Activated naive CD8-positive, alpha-beta T cell treated with anti-CD3 and anti-CD28 coated beads, Interleukin-2, amount 10 ng/mL, durations not matched to agents 7 days and 5 days (primary cell): ENCODE data around the gene ANKS4B. TPM values are rescaled to one million over a fixed set of nuclear protein-coding genes. Genes with fewer than 3 reads are reported as not detected.
"Not testable (repeated sequence)": the region's sequence is repeated elsewhere in the genome, so short reads cannot be mapped to it uniquely, and the experiment has no call there.

Experiments
- ATAC-seq: fragments of 150-1000 bp; cut with Tn5 transposase; one replicate; pipeline ENCODE4 v1.10.0; 2021; ENCODE audit warnings: low read depth, moderate library complexity
- POLR2A ChIA-PET: fragments of 350-600 bp; sonication (Branson Sonifier 250); formaldehyde crosslinking; loops from one replicate; lab custom pipeline; 2021; ENCODE audit warnings: antibody characterized with exemption; lab: Charles Lee
- DNase-seq: peaks from one replicate; pipeline ENCODE4 v3.0.0; 2021
- H3K27ac Mint-ChIP-seq: one replicate; pipeline ENCODE4 v1.8.0; 2022; ENCODE audit warnings: mild to moderate bottlenecking, mixed read lengths
- H3K27me3 Mint-ChIP-seq: one replicate; pipeline ENCODE4 v1.8.0; 2022; ENCODE audit warnings: mild to moderate bottlenecking, moderate library complexity, mixed read lengths
- H3K36me3 Mint-ChIP-seq: one replicate; pipeline ENCODE4 v1.8.0; 2021; ENCODE audit warnings: mild to moderate bottlenecking, mixed read lengths
- H3K4me1 Mint-ChIP-seq: one replicate; pipeline ENCODE4 v1.8.0; 2021; ENCODE audit warnings: mixed read lengths
- H3K4me3 Mint-ChIP-seq: one replicate; pipeline ENCODE4 v1.8.0; 2022; ENCODE audit warnings: mild to moderate bottlenecking, moderate library complexity, mixed read lengths
- H3K9me3 Mint-ChIP-seq: one replicate; pipeline ENCODE4 v1.8.0; 2021; ENCODE audit warnings: mixed read lengths
- total RNA-seq, 2 experiments: library from RNA; stranded (reverse); gene quantifications; one replicate each; pipeline ENCODE4 v1.2.3, GENCODE V29; 2021

The ANKS4B gene, protein sequence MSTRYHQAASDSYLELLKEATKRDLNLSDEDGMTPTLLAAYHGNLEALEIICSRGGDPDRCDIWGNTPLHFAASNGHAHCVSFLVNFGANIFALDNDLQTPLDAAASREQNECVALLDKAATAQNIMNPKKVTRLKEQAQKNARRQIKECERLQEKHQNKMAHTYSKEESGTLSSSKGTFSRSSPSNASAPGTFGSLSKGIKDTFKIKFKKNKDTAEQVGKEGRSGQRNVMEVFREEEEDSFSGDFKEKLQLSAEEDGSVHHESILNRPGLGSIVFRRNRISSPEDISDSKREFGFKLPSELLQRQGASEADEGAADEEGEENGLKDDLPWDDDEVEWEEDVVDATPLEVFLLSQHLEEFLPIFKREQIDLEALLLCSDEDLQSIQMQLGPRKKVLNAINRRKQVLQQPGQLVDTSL
- total RNA-seq, result not detected

DNA sequence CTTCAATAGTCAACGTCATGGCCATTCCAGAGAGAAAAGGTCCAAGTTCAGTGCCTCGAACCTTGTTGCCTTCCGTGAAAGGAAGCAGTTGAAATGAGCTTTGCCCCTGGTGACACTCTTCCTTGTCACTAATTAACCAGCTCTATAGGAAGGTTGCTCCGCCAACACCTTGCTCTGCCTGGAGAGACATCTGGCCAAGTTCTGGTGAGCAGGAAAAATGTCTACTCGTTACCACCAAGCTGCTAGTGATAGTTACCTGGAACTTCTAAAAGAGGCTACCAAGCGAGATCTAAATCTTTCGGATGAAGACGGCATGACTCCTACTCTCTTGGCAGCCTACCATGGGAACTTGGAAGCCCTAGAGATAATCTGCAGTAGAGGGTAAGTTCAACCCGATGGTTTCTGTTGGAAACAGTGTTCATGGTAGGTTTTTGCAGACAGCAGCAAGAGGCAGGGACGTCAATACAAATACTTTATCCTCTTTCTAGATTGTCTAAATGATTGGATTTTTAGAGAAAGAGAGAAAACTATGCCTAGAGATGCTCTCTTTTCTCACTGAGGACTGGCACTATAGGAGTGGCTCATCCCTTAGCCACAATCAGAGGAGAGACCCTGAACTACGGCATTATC is at the start of gene ANKS4B:
ANKS4B (plus strand) TSS at position 179 of the 630 bp plus-strand sequence; CDS start at position 218, 39 bp downstream.
- Mint-ChIP-seq H3K4me3 (no peak within 1 kb of the TSS), H3K9me3 (peaks cover 1% of the 10 kb centered on the region), H3K27me3 (peaks cover 48% of the 10 kb centered on the region), H3K4me1 (no peaks in the 10 kb centered on the region), H3K36me3 (no peaks in the 10 kb centered on the region), H3K27ac (no peak within 1 kb of the TSS)
- DNase-seq (no peak), ATAC-seq (no peak)
- POLR2A ChIA-PET, result no interaction called here

DNA sequence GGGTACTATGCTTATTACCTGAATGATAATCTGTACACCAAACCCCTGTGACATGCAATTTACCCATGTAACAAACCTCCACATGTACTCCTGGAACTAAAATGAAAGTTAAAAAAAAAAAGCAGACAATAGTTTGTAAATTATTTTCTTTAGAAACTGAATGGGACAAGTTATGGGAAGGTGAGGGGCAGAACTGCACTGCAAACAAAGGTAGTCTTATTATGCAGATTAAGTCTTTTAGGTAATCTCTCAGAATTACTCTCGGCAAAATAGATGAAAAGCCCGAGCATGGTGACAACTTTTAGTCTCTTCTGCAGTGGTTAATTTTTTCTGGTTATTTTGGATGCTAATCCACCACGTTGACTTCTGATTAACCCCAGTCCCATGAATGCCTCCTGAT is 49.5 kb upstream of the ANKS4B start:
- peaks cover 3% of the 10 kb centered on the region for H3K27me3 Mint-ChIP-seq
- H3K27ac Mint-ChIP-seq, result no peak overlapping the region
- POLR2A ChIA-PET, result no interaction called here
- DNase-seq (no peak), ATAC-seq (no peak)
- peaks cover 3% of the 10 kb centered on the region for H3K9me3 Mint-ChIP-seq
- H3K4me1 Mint-ChIP-seq, result no peaks in the 10 kb centered on the region
- H3K4me3 Mint-ChIP-seq, result no peak overlapping the region
- H3K36me3 Mint-ChIP-seq, result peaks cover 29% of the 10 kb centered on the region

DNA sequence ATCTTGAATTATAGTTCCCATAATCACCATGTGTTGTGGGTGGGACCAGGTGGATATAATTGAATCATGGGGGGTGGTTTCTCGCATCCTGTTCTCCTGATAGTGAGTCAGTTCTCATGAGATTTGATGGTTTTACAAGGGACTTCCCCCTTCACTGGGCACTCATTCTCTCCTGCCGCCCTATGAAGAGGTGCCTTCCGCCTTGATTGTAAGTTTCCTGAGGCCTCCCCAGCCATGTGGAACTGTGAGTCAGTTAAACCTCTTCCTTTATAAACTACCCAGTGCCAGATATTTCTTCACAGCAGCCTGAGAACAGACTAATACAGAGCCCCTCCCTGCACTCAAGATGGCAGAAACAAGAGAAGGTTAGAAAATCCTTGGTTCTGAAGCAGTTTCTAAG is 48.7 kb upstream of the ANKS4B start:
- POLR2A ChIA-PET, result no interaction called here
- DNase-seq (no peak), ATAC-seq (no peak)
- Mint-ChIP-seq H3K9me3 (peaks cover 3% of the 10 kb centered on the region), H3K27ac (no peak overlapping the region), H3K4me1 (no peaks in the 10 kb centered on the region), H3K36me3 (peaks cover 23% of the 10 kb centered on the region), H3K4me3 (no peak overlapping the region), H3K27me3 (peaks cover 3% of the 10 kb centered on the region)

DNA sequence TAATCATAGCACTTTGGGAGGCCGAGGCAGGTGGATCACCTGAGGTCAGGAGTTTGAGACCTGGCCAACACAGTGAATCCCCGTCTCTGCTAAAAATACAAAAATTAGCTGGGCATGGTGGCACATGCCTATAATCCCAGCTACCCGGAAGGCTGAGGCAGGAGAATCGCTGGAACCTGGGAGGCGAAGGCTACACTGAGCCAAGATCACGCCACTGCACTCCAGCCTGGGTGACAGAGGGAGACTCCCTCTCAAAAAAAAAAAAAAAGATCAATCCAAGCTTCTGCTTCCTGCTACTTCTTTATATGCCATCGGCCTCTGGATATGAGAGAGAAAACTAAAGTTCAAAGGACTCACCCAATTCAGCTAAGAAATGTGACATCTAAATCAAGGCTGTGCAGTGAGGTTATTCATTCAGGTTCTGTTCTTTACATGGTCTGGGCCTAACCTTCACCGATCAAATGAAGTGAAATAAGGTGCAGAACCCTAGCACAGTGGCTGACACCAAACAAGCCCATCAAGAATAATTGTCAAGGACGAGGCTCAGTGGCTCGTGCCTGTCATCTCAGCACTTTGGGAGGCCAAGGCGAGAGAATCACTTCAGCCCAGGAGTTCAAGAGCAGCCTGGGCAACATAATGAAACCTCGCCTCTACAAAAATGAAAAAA is 47.7 kb upstream of the ANKS4B start:
- peaks cover 3% of the 10 kb centered on the region for H3K9me3 Mint-ChIP-seq
- H3K4me3 Mint-ChIP-seq, result no peak overlapping the region
- ATAC-seq (no peak), DNase-seq (no peak)
- POLR2A ChIA-PET, result no interaction called here
- H3K36me3 Mint-ChIP-seq, result peaks cover 19% of the 10 kb centered on the region
- no peak overlapping the region for H3K27ac Mint-ChIP-seq
- peaks cover 3% of the 10 kb centered on the region for H3K27me3 Mint-ChIP-seq
- no peaks in the 10 kb centered on the region for H3K4me1 Mint-ChIP-seq

DNA sequence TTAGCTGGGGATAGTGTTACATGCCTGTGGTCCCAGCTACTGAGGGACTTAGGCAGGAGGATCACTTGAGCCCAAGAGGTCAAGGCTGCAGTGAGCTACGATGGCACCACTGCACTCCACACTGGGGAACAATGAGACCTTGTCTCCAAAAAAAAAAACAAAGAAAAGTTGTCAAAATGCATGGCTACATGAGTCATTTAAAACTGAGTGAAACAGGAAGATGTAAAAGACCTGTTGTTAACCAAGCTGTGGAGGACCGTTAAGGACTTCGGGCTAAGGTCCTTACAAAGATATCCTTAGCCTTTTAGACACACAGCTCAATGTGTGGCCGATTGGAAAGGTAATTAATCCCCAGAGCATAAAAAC is 47.2 kb upstream of the ANKS4B start:
- no peak overlapping the region for H3K27ac Mint-ChIP-seq
- peaks cover 3% of the 10 kb centered on the region for H3K27me3 Mint-ChIP-seq
- peaks cover 3% of the 10 kb centered on the region for H3K9me3 Mint-ChIP-seq
- DNase-seq (no peak), ATAC-seq (no peak)
- POLR2A ChIA-PET, result no interaction called here
- H3K4me1 Mint-ChIP-seq, result no peaks in the 10 kb centered on the region
- no peak overlapping the region for H3K4me3 Mint-ChIP-seq
- peaks cover 16% of the 10 kb centered on the region for H3K36me3 Mint-ChIP-seq

DNA sequence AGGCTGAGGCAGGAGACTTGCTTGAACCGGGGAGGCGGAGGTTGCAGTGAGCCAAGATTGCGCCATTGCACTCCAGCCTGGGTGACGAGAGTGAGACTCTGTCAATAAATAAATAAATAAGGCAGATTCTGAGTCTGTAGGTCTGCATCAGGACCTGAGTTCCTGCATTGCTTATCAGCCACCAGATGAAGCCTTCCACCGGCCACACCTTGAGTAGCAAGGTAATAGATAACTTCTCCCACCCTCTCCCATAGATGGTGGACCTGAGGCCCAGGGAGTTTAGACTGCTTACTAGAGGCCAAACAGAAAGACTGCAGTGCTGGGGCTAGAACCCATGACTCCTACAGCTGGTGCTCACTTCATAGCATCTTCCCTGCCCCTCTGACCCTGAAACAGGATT is 44.2 kb upstream of the ANKS4B start:
- no peak overlapping the region for H3K27ac Mint-ChIP-seq
- H3K4me1 Mint-ChIP-seq, result no peaks in the 10 kb centered on the region
- POLR2A ChIA-PET, result interaction anchor here (0.6 to 1.2 kb wide), 2 partner anchors 12 to 111 kb away, joined by 3 read pairs; no protein-coding TSS in a partner anchor
- no peak overlapping the region for H3K4me3 Mint-ChIP-seq
- H3K36me3 Mint-ChIP-seq, result peaks cover 4% of the 10 kb centered on the region
- ATAC-seq (no peak), DNase-seq (no peak)
- H3K27me3 Mint-ChIP-seq, result peaks cover 15% of the 10 kb centered on the region
- peaks cover 3% of the 10 kb centered on the region for H3K9me3 Mint-ChIP-seq

DNA sequence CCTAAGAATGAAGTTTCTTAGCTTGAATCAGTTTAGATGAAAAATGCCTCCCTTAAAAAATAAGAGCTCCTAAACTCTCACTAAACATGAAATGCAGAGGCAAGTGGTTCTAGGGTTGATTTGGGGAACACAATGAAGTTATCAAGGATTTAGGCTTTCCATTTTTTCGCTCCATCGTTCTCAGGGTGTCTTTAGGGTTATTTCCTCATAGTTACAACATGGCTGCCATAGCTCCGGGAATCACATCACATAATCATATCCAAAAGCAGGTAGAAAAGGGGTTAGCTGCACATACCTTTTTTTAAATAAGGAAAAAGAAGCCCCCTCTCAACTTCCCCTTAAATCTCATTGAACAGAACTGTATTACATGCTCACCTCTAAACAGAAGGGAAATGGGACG is 43.5 kb upstream of the ANKS4B start:
- H3K27me3 Mint-ChIP-seq, result peaks cover 15% of the 10 kb centered on the region
- DNase-seq, result no peak
- H3K4me1 Mint-ChIP-seq, result no peaks in the 10 kb centered on the region
- H3K9me3 Mint-ChIP-seq, result no peaks in the 10 kb centered on the region
- no peak overlapping the region for H3K27ac Mint-ChIP-seq
- H3K4me3 Mint-ChIP-seq, result no peak overlapping the region
- POLR2A ChIA-PET, result interaction anchor here (0.6 kb wide), 1 partner anchor 11 kb away, joined by 3 read pairs; no protein-coding TSS in a partner anchor
- H3K36me3 Mint-ChIP-seq, result no peaks in the 10 kb centered on the region
- no peak for ATAC-seq

DNA sequence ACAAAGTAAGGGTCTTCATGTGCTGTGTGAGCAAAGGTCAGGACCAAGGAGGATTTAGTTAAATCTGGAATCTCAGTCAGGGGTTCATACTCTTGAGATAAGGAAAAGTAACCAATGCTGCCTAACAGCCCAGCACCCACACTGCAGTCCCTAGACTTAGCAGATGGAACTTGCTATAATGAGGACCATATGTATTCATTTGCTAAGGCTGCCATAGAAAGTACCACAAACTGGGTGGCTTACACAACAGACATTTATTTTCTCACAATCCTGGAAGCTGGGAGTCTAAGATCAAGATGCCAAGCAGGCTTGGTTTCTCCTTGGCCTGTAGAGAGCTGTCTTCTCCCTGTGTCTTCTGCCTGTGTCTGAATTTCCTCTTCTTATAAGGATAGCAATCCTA is 42.9 kb upstream of the ANKS4B start:
- POLR2A ChIA-PET, result no interaction called here
- DNase-seq (no peak), ATAC-seq (no peak)
- H3K4me3 Mint-ChIP-seq, result no peak overlapping the region
- H3K9me3 Mint-ChIP-seq, result no peaks in the 10 kb centered on the region
- no peak overlapping the region for H3K27ac Mint-ChIP-seq
- H3K4me1 Mint-ChIP-seq, result no peaks in the 10 kb centered on the region
- H3K27me3 Mint-ChIP-seq, result peaks cover 19% of the 10 kb centered on the region
- no peaks in the 10 kb centered on the region for H3K36me3 Mint-ChIP-seq

DNA sequence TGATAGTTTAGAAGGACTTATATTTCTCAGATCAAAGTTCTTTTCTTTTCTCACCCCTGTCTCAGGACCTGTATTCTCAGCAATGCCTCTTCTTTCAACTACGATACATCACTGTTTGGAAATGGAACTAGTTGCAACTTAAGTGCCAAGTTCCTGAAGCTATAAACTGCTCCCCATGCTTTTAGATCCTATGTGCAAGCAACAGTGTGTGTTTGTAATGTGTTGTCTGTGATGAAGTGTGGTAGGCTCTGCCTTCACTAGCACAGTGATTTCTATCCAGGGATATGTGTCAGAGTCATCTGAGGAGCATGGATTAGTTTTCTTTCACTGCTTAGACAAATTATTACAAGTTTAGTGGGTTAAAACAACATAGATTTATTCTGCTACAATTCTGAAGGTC is 40.5 kb upstream of the ANKS4B start:
- POLR2A ChIA-PET, result no interaction called here
- no peaks in the 10 kb centered on the region for H3K36me3 Mint-ChIP-seq
- no peak overlapping the region for H3K4me3 Mint-ChIP-seq
- no peaks in the 10 kb centered on the region for H3K4me1 Mint-ChIP-seq
- DNase-seq (no peak), ATAC-seq (no peak)
- no peaks in the 10 kb centered on the region for H3K9me3 Mint-ChIP-seq
- H3K27ac Mint-ChIP-seq, result no peak overlapping the region
- peaks cover 23% of the 10 kb centered on the region for H3K27me3 Mint-ChIP-seq

DNA sequence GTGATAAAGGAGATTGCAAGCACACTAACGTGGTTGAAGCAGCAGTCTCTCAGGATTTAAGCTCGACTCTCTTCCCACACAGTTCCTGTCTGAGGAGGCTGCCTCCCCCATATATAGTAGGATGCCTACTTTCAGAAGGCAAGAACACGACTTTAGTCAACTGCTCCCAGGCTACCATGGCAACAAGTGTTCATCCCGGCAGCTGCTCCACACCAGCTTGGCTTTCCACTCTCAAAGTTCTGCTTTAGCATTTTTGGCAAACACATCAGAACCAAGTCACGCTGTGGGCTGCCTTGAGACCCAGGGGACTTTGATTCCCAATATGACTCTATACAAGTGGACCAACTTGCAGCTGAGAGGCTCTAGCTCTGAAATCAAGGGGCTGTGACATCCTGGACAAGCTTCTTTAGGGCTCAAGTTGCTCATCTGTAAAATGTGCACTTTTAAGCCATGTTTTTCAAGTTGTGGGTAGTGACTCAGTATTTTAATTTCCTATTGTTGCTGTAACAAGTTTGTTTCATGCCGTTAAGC is 38.7 kb upstream of the ANKS4B start:
- Mint-ChIP-seq H3K4me3 (no peak overlapping the region), H3K27ac (no peak overlapping the region), H3K4me1 (no peaks in the 10 kb centered on the region), H3K36me3 (no peaks in the 10 kb centered on the region), H3K27me3 (peaks cover 31% of the 10 kb centered on the region), H3K9me3 (no peaks in the 10 kb centered on the region)
- DNase-seq, result no peak
- POLR2A ChIA-PET, result no interaction called here
- no peak for ATAC-seq

DNA sequence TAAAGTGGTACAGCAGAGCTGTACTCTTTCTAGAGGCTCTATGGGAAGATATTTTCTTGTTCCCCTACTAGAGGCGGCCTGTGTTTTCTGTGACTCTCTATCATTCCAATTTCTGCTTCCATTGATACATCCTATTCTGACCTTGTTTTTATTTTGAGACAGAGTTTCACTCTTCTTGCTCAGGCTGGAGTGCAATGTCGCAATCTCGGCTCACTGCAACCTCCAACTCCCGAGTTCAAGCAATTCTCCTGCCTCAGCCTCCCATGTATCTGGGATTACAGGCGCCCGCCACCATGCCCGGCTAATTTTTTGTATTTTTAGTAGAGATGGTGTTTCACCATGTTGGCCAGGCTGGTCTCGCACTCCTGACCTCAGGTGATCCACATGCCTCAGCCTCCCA is 38.2 kb upstream of the ANKS4B start:
- ATAC-seq, H3K36me3 Mint-ChIP-seq, H3K9me3 Mint-ChIP-seq, POLR2A ChIA-PET, H3K4me1 Mint-ChIP-seq, H3K4me3 Mint-ChIP-seq, DNase-seq, H3K27ac Mint-ChIP-seq: not testable (repeated sequence)
- peaks cover 31% of the 10 kb centered on the region for H3K27me3 Mint-ChIP-seq

DNA sequence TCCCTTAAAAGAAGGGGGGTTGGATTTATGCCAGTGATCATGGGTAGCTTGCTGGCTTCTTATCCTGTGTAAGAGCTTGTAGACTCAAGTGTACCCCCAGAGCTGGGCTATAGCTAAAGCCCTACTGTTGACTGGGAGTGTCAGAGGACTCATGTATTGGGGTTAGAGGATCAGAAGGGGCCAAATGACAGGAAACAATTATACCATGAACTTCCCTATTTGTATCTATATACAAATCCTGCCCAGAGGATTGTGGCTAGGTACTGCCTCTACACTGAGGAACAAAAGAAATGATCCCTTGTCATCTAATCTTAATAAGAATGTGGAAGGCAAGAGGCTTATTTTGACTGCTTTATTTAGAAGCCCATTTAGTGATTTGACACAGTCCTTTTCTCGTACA is 36.4 kb upstream of the ANKS4B start:
- no peak overlapping the region for H3K27ac Mint-ChIP-seq
- DNase-seq, result no peak
- no peak for ATAC-seq
- H3K36me3 Mint-ChIP-seq, result no peaks in the 10 kb centered on the region
- no peaks in the 10 kb centered on the region for H3K9me3 Mint-ChIP-seq
- no peak overlapping the region for H3K4me3 Mint-ChIP-seq
- peaks cover 42% of the 10 kb centered on the region for H3K27me3 Mint-ChIP-seq
- POLR2A ChIA-PET, result no interaction called here
- H3K4me1 Mint-ChIP-seq, result no peaks in the 10 kb centered on the region

DNA sequence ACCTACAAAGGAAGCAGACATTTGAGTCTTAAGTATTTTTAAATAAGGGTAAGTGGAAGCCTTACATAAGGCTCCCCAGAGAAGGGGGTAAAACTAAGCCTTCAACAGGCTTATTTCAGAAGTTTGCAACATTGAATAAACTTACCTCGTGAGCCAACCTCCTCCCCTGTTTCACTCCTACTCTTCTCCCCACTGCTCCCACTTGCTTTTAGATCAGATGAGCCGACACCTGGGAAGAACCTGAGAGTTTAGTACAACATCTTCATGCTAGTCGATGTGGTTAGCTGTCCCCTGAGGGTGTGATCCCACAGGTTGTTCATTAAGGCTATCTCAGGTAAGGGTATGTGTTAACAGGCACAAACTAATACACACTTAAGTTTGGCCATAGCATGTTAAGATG is 35.9 kb upstream of the ANKS4B start:
- no peak overlapping the region for H3K4me3 Mint-ChIP-seq
- no peaks in the 10 kb centered on the region for H3K4me1 Mint-ChIP-seq
- DNase-seq (no peak), ATAC-seq (no peak)
- peaks cover 42% of the 10 kb centered on the region for H3K27me3 Mint-ChIP-seq
- no peak overlapping the region for H3K27ac Mint-ChIP-seq
- H3K36me3 Mint-ChIP-seq, result no peaks in the 10 kb centered on the region
- no peaks in the 10 kb centered on the region for H3K9me3 Mint-ChIP-seq
- POLR2A ChIA-PET, result no interaction called here
